Measurements from ENCODE around the gene KLHDC9. TPM values are rescaled to one million over a fixed set of nuclear protein-coding genes. Genes with fewer than 3 reads are reported as not detected.

KLHDC9 gene
- total RNA-seq, 8 experiments from 2014 or later, result 1.5 to 38.5 (median 30.0) TPM; not detected in 1

Other genes starting within 250 kb of the KLHDC9 start
- gene CD244, start 235.5 kb upstream of the KLHDC9 start, total RNA-seq, result 1 to 10 TPM in 1 of 8 experiments, under 1 TPM in 4, not detected in 3; 0.08 to 3.7 (median 0.31) TPM
- gene ITLN1, start 213.2 kb upstream of the KLHDC9 start, total RNA-seq, result 1 to 10 TPM in 1 of 8 experiments, under 1 TPM in 2, not detected in 5; 0.17 to 1.3 (median 0.57) TPM
- gene ITLN2, start 143.6 kb upstream of the KLHDC9 start, total RNA-seq, result 1 to 10 TPM in 1 of 8 experiments, under 1 TPM in 4, not detected in 3; 0.29 to 1.8 (median 0.83) TPM
- 10 to 100 TPM in 1 of 8 experiments, 1 to 10 TPM in 7; 1.4 to 14.5 (median 5.2) TPM for gene F11R, start 77.2 kb upstream of the KLHDC9 start, total RNA-seq
- gene TSTD1, start 59.4 kb upstream of the KLHDC9 start, total RNA-seq, result 10 to 100 TPM in 1 of 8 experiments, 1 to 10 TPM in 4, under 1 TPM in 1, not detected in 2; 0.46 to 13.4 (median 1.9) TPM
- 100 to 1,000 TPM in 3 of 8 experiments, 10 to 100 TPM in 5; 60.3 to 156 (median 85.6) TPM for gene USF1, start 52.4 kb upstream of the KLHDC9 start, total RNA-seq
- gene ARHGAP30, start 28.5 kb upstream of the KLHDC9 start, total RNA-seq, result 1 to 10 TPM in 5 of 8 experiments, under 1 TPM in 3; 0.64 to 2.8 (median 1.3) TPM
- gene NECTIN4, start 8.8 kb upstream of the KLHDC9 start, total RNA-seq, result 10 to 100 TPM in 1 of 8 experiments, 1 to 10 TPM in 2, under 1 TPM in 4, not detected in 1; 0.14 to 29.1 (median 0.85) TPM
- 100 to 1,000 TPM in 7 of 8 experiments, 10 to 100 TPM in 1; 99.1 to 356 (median 197) TPM for gene PFDN2, start 19.7 kb downstream of the KLHDC9 start, total RNA-seq
- gene NIT1, start 19.7 kb downstream of the KLHDC9 start, total RNA-seq, result 10 to 100 TPM; 27.7 to 59.0 (median 45.7) TPM
- gene DEDD, start 34.3 kb downstream of the KLHDC9 start, total RNA-seq, result 10 to 100 TPM; 12.6 to 34.4 (median 23.0) TPM
- gene UFC1, start 55.6 kb downstream of the KLHDC9 start, total RNA-seq, result 100 to 1,000 TPM in 2 of 8 experiments, 10 to 100 TPM in 6; 49.7 to 124 (median 91.4) TPM
- 10 to 100 TPM; 11.2 to 30.4 (median 22.8) TPM for gene USP21, start 61.1 kb downstream of the KLHDC9 start, total RNA-seq
- 10 to 100 TPM; 18.4 to 86.8 (median 39.6) TPM for gene PPOX, start 68.1 kb downstream of the KLHDC9 start, total RNA-seq
- gene B4GALT3, start 79.1 kb downstream of the KLHDC9 start, total RNA-seq, result 10 to 100 TPM; 32.2 to 50.4 (median 39.9) TPM
- gene ADAMTS4, start 100.7 kb downstream of the KLHDC9 start, total RNA-seq, result 10 to 100 TPM in 3 of 8 experiments, 1 to 10 TPM in 3, under 1 TPM in 2; 0.33 to 18.5 (median 2.3) TPM
- gene NDUFS2, start 104.0 kb downstream of the KLHDC9 start, total RNA-seq, result 100 to 1,000 TPM in 7 of 8 experiments, 10 to 100 TPM in 1; 87.8 to 151 (median 125) TPM
- gene FCER1G, start 116.9 kb downstream of the KLHDC9 start, total RNA-seq, result 1 to 10 TPM in 1 of 8 experiments, under 1 TPM in 1, not detected in 6; 0.75 to 1.4 TPM
- 1 to 10 TPM in 1 of 8 experiments, not detected in 7; 2.3 TPM for gene APOA2, start 125.3 kb downstream of the KLHDC9 start, total RNA-seq
- 10 to 100 TPM in 7 of 8 experiments, 1 to 10 TPM in 1; 5.1 to 24.3 (median 17.3) TPM for gene TOMM40L, start 127.7 kb downstream of the KLHDC9 start, total RNA-seq
- gene NR1I3, start 139.8 kb downstream of the KLHDC9 start, total RNA-seq, result 1 to 10 TPM; 1.2 to 6.1 (median 3.7) TPM
- gene PCP4L1, start 160.4 kb downstream of the KLHDC9 start, total RNA-seq, result 1 to 10 TPM in 2 of 8 experiments, under 1 TPM in 5, not detected in 1; 0.32 to 3.9 (median 0.59) TPM
- 1 to 10 TPM; 1.0 to 8.7 (median 2.2) TPM for gene MPZ, start 211.6 kb downstream of the KLHDC9 start, total RNA-seq
- gene SDHC, start 216.0 kb downstream of the KLHDC9 start, total RNA-seq, result 100 to 1,000 TPM in 4 of 8 experiments, 10 to 100 TPM in 4; 24.6 to 179 (median 77.7) TPM

Measured in motor neuron (in vitro differentiated cells).